ENCODE results near the gene PLA2G15.

Gene PLA2G15

GRCh38 chr16:68298907-68299561, 53.9 kb downstream of the PLA2G15 start:
- DNase-seq (ENCODE audit: low read depth in 2 of 2), result no peak

- DNase-seq (ENCODE audit: low read depth in 2 of 2), result no peak
Measured at GRCh38 chr16:68299571-68300453, 54.6 kb downstream of the PLA2G15 start.

- no peak for DNase-seq (ENCODE audit: low read depth in 2 of 2)
Measured at GRCh38 chr16:68300734-68301459, 55.7 kb downstream of the PLA2G15 start.

- no peak for DNase-seq (ENCODE audit: low read depth in 2 of 2)
Measured at GRCh38 chr16:68306633-68307032, 61.5 kb downstream of the PLA2G15 start.

- DNase-seq (ENCODE audit: low read depth in 2 of 2), result no peak
Measured at GRCh38 chr16:68309799-68310198, 64.6 kb downstream of the PLA2G15 start.

- DNase-seq (ENCODE audit: low read depth in 2 of 2), result no peak
Measured at GRCh38 chr16:68310437-68310773, 65.2 kb downstream of the PLA2G15 start.
